NB4 (cell line): ENCODE results near the gene PPP2R2D.

Source experiments
- POLR2A ChIP-seq: IDR thresholded peaks from 2 replicates; pipeline ENCODE4 v1.6.1; 2011; ENCODE audit warnings: mild to moderate bottlenecking; ENCODE audit not compliant: insufficient read length; ENCODE audit errors: extremely low read depth
- TF ChIP-seq, protein P1 (sequence below): IDR thresholded peaks from one replicate; pipeline ENCODE4 v1.5.1; 2012; ENCODE audit warnings: low read depth, low read length
- TF ChIP-seq, protein P2 (sequence below): IDR thresholded peaks from 2 replicates; pipeline ENCODE4 v1.6.1; 2011; ENCODE audit warnings: low read depth, low read length

DNA sequence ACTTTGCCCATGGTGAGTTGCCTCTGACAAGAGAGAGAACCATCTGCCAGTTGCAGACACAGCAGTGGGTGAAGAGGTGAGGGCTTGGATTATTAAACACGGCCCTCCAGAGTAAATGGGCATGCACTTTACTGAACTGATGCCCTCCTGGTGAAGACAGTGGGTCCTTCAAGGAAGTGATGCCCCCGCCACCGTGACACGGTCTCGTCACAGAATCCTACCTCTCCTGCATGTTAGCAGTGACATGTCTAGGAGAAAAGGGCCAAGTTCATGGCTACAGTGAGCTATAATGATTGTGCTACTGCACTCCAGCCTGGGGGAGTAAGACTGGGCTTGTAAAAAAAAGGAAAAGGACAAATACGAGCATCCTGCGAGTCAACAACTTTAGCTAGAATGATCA, 78.5 kb downstream of the PPP2R2D start:
- TF ChIP-seq, protein P1, sequence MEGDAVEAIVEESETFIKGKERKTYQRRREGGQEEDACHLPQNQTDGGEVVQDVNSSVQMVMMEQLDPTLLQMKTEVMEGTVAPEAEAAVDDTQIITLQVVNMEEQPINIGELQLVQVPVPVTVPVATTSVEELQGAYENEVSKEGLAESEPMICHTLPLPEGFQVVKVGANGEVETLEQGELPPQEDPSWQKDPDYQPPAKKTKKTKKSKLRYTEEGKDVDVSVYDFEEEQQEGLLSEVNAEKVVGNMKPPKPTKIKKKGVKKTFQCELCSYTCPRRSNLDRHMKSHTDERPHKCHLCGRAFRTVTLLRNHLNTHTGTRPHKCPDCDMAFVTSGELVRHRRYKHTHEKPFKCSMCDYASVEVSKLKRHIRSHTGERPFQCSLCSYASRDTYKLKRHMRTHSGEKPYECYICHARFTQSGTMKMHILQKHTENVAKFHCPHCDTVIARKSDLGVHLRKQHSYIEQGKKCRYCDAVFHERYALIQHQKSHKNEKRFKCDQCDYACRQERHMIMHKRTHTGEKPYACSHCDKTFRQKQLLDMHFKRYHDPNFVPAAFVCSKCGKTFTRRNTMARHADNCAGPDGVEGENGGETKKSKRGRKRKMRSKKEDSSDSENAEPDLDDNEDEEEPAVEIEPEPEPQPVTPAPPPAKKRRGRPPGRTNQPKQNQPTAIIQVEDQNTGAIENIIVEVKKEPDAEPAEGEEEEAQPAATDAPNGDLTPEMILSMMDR = no peak
- TF ChIP-seq, protein P2, sequence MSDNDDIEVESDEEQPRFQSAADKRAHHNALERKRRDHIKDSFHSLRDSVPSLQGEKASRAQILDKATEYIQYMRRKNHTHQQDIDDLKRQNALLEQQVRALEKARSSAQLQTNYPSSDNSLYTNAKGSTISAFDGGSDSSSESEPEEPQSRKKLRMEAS = no peak
- TF ChIP-seq POLR2A = no peak
